Stimulated activated naive CD8-positive, alpha-beta T cell treated with anti-CD3 and anti-CD28 coated beads, Interleukin-15, Interleukin-2, amounts not matched to agents 100 ng/mL and 50 ng/mL, for 24 hours (primary cell): ENCODE results near the gene PPP3CA.
"Not testable (repeated sequence)": the region's sequence is repeated elsewhere in the genome, so short reads cannot be mapped to it uniquely, and the experiment has no call there.

Experiments used
- H3K27ac Mint-ChIP-seq: one replicate; pipeline ENCODE4 v1.8.0; 2021; ENCODE audit warnings: mild to moderate bottlenecking, mixed read lengths
- H3K27me3 Mint-ChIP-seq: one replicate; pipeline ENCODE4 v1.8.0; 2021; ENCODE audit warnings: mixed read lengths
- H3K36me3 Mint-ChIP-seq: one replicate; pipeline ENCODE4 v1.8.0; 2021; ENCODE audit warnings: low read depth, mixed read lengths
- H3K4me1 Mint-ChIP-seq: one replicate; pipeline ENCODE4 v1.8.0; 2021; ENCODE audit warnings: low read depth, mixed read lengths
- H3K4me3 Mint-ChIP-seq: one replicate; pipeline ENCODE4 v1.8.0; 2021; ENCODE audit warnings: mild to moderate bottlenecking, mixed read lengths
- H3K9me3 Mint-ChIP-seq: one replicate; pipeline ENCODE4 v1.8.0; 2021; ENCODE audit warnings: mixed read lengths

PPP3CA gene

GRCh38 chr4:101009471-101009870 lies 337.9 kb downstream of the PPP3CA start:
- Mint-ChIP-seq H3K36me3 (no peaks in the 10 kb centered on the region), H3K4me1 (peaks cover 27% of the 10 kb centered on the region), H3K27me3 (no peaks in the 10 kb centered on the region), H3K4me3 (no peak overlapping the region), H3K9me3 (no peaks in the 10 kb centered on the region), H3K27ac (peak overlapping the region; percentile 33)

- peaks cover 1% of the 10 kb centered on the region for H3K9me3 Mint-ChIP-seq
- no peaks in the 10 kb centered on the region for H3K27me3 Mint-ChIP-seq
- H3K4me3 Mint-ChIP-seq: no peak overlapping the region
- H3K4me1 Mint-ChIP-seq: peaks cover 20% of the 10 kb centered on the region
- no peaks in the 10 kb centered on the region for H3K36me3 Mint-ChIP-seq
- H3K27ac Mint-ChIP-seq: no peak overlapping the region
Observed at GRCh38 chr4:101008503-101008902, 338.8 kb downstream of the PPP3CA start.

GRCh38 chr4:101005659-101006058 lies 341.7 kb downstream of the PPP3CA start:
- no peak overlapping the region for H3K4me3 Mint-ChIP-seq
- no peak overlapping the region for H3K27ac Mint-ChIP-seq
- peaks cover 20% of the 10 kb centered on the region for H3K4me1 Mint-ChIP-seq
- no peaks in the 10 kb centered on the region for H3K27me3 Mint-ChIP-seq
- H3K36me3 Mint-ChIP-seq: no peaks in the 10 kb centered on the region
- H3K9me3 Mint-ChIP-seq: peaks cover 4% of the 10 kb centered on the region

- Mint-ChIP-seq H3K27ac (no peak overlapping the region), H3K27me3 (no peaks in the 10 kb centered on the region), H3K9me3 (peaks cover 4% of the 10 kb centered on the region), H3K4me1 (no peaks in the 10 kb centered on the region), H3K4me3 (no peak overlapping the region), H3K36me3 (no peaks in the 10 kb centered on the region)
Observed at GRCh38 chr4:101000496-101000895, 346.8 kb downstream of the PPP3CA start.

- no peak overlapping the region for H3K27ac Mint-ChIP-seq
- no peaks in the 10 kb centered on the region for H3K4me1 Mint-ChIP-seq
- no peak overlapping the region for H3K4me3 Mint-ChIP-seq
- no peaks in the 10 kb centered on the region for H3K27me3 Mint-ChIP-seq
- no peaks in the 10 kb centered on the region for H3K9me3 Mint-ChIP-seq
- H3K36me3 Mint-ChIP-seq: no peaks in the 10 kb centered on the region
Observed at GRCh38 chr4:100995671-100996070, 351.7 kb downstream of the PPP3CA start.

GRCh38 chr4:100995002-100995401 lies 352.3 kb downstream of the PPP3CA start:
- H3K36me3 Mint-ChIP-seq, H3K27ac Mint-ChIP-seq, H3K4me3 Mint-ChIP-seq, H3K27me3 Mint-ChIP-seq, H3K9me3 Mint-ChIP-seq, H3K4me1 Mint-ChIP-seq: not testable (repeated sequence)

GRCh38 chr4:100991332-100992069 lies 355.8 kb downstream of the PPP3CA start:
- not testable (repeated sequence) for H3K27me3 Mint-ChIP-seq, H3K36me3 Mint-ChIP-seq, H3K4me1 Mint-ChIP-seq, H3K27ac Mint-ChIP-seq, H3K4me3 Mint-ChIP-seq, H3K9me3 Mint-ChIP-seq

GRCh38 chr4:100989401-100989800 lies 357.9 kb downstream of the PPP3CA start:
- Mint-ChIP-seq H3K36me3 (no peaks in the 10 kb centered on the region), H3K27me3 (no peaks in the 10 kb centered on the region), H3K27ac (no peak overlapping the region), H3K9me3 (no peaks in the 10 kb centered on the region), H3K4me3 (no peak overlapping the region), H3K4me1 (no peaks in the 10 kb centered on the region)

GRCh38 chr4:100988876-100989275 lies 358.4 kb downstream of the PPP3CA start:
- Mint-ChIP-seq H3K27me3 (no peaks in the 10 kb centered on the region), H3K9me3 (no peaks in the 10 kb centered on the region), H3K36me3 (no peaks in the 10 kb centered on the region), H3K4me3 (no peak overlapping the region), H3K27ac (no peak overlapping the region), H3K4me1 (no peaks in the 10 kb centered on the region)

- Mint-ChIP-seq H3K4me1 (peaks cover 4% of the 10 kb centered on the region), H3K36me3 (no peaks in the 10 kb centered on the region), H3K4me3 (no peak overlapping the region), H3K27me3 (no peaks in the 10 kb centered on the region), H3K9me3 (no peaks in the 10 kb centered on the region), H3K27ac (no peak overlapping the region)
Observed at GRCh38 chr4:100986360-100986868, 360.9 kb downstream of the PPP3CA start.

GRCh38 chr4:100985576-100985975 lies 361.8 kb downstream of the PPP3CA start:
- H3K27me3 Mint-ChIP-seq: no peaks in the 10 kb centered on the region
- H3K9me3 Mint-ChIP-seq: no peaks in the 10 kb centered on the region
- no peak overlapping the region for H3K27ac Mint-ChIP-seq
- H3K4me1 Mint-ChIP-seq: peaks cover 4% of the 10 kb centered on the region
- H3K4me3 Mint-ChIP-seq: no peak overlapping the region
- H3K36me3 Mint-ChIP-seq: no peaks in the 10 kb centered on the region

- H3K4me1 Mint-ChIP-seq: peaks cover 4% of the 10 kb centered on the region
- no peak overlapping the region for H3K27ac Mint-ChIP-seq
- no peaks in the 10 kb centered on the region for H3K36me3 Mint-ChIP-seq
- H3K27me3 Mint-ChIP-seq: no peaks in the 10 kb centered on the region
- H3K9me3 Mint-ChIP-seq: no peaks in the 10 kb centered on the region
- H3K4me3 Mint-ChIP-seq: no peak overlapping the region
Observed at GRCh38 chr4:100984901-100985300, 362.4 kb downstream of the PPP3CA start.

- H3K27ac Mint-ChIP-seq: no peak overlapping the region
- peaks cover 4% of the 10 kb centered on the region for H3K4me1 Mint-ChIP-seq
- no peaks in the 10 kb centered on the region for H3K9me3 Mint-ChIP-seq
- H3K4me3 Mint-ChIP-seq: no peak overlapping the region
- no peaks in the 10 kb centered on the region for H3K36me3 Mint-ChIP-seq
- H3K27me3 Mint-ChIP-seq: peaks cover 3% of the 10 kb centered on the region
Observed at GRCh38 chr4:100983426-100983825, 363.9 kb downstream of the PPP3CA start.

GRCh38 chr4:100982345-100982744 lies 365.0 kb downstream of the PPP3CA start:
- Mint-ChIP-seq H3K27ac (no peak overlapping the region), H3K9me3 (no peaks in the 10 kb centered on the region), H3K36me3 (no peaks in the 10 kb centered on the region), H3K4me3 (no peak overlapping the region), H3K27me3 (peaks cover 3% of the 10 kb centered on the region), H3K4me1 (peaks cover 4% of the 10 kb centered on the region)

- H3K27ac Mint-ChIP-seq: no peak overlapping the region
- peaks cover 3% of the 10 kb centered on the region for H3K27me3 Mint-ChIP-seq
- H3K4me1 Mint-ChIP-seq: peaks cover 4% of the 10 kb centered on the region
- no peaks in the 10 kb centered on the region for H3K9me3 Mint-ChIP-seq
- no peaks in the 10 kb centered on the region for H3K36me3 Mint-ChIP-seq
- H3K4me3 Mint-ChIP-seq: no peak overlapping the region
Observed at GRCh38 chr4:100981447-100982204, 365.7 kb downstream of the PPP3CA start.
